HepG2 (cell line): ENCODE data around the gene FNDC8. TPM values are rescaled to one million over a fixed set of nuclear protein-coding genes. Genes with fewer than 3 reads are reported as not detected.
A peak's percentile ranks its signal among the peaks of the same experiment; 100 is the strongest.

Source experiments
- CHD4 ChIP-seq: fragments of 200-600 bp; sonication (generic); IDR thresholded peaks from 2 replicates; pipeline ENCODE4 v1.7.0; 2017; ENCODE audit warnings: mild to moderate bottlenecking, low read length, borderline replicate concordance
- ESRRA ChIP-seq: sonication (generic); formaldehyde crosslinking; IDR thresholded peaks from 2 replicates; pipeline ENCODE4 v1.5.1; 2020; ENCODE audit warnings: mild to moderate bottlenecking, low read depth, missing genetic modification reagents
- FOSL1 ChIP-seq: sonication (generic); formaldehyde crosslinking; IDR thresholded peaks from 2 replicates; pipeline ENCODE4 v1.9.0; 2021; ENCODE audit warnings: missing genetic modification reagents, borderline replicate concordance
- MBD4 ChIP-seq: IDR thresholded peaks from 2 replicates; pipeline ENCODE4 v1.6.1; 2012; ENCODE audit warnings: low read length, inconsistent platforms, borderline replicate concordance
- MED1 ChIP-seq: sonication (generic); formaldehyde crosslinking; IDR thresholded peaks from 2 replicates; pipeline ENCODE4 v1.4.0; 2020; ENCODE audit warnings: missing genetic modification reagents
- SYNCRIP ChIP-seq: fragments of 200-400 bp; formaldehyde crosslinking; IDR thresholded peaks from 2 replicates; pipeline ENCODE4 v1.6.1; 2018; ENCODE audit warnings: mild to moderate bottlenecking, low read depth, low read length; ENCODE audit not compliant: insufficient read depth
- YEATS2 ChIP-seq: sonication (generic); formaldehyde crosslinking; IDR thresholded peaks from 2 replicates; pipeline ENCODE4 v1.4.0; 2020; ENCODE audit warnings: missing genetic modification reagents, borderline replicate concordance
- ZEB1 ChIP-seq: IDR thresholded peaks from 2 replicates; pipeline ENCODE4 v1.6.1; 2012; ENCODE audit warnings: mild to moderate bottlenecking, low read depth, inconsistent platforms; ENCODE audit not compliant: insufficient replicate concordance
- ZNF225 ChIP-seq: sonication (generic); formaldehyde crosslinking; IDR thresholded peaks from 2 replicates; pipeline ENCODE4 v1.4.0; 2020; ENCODE audit warnings: mild to moderate bottlenecking, missing genetic modification reagents
- ZNF367 ChIP-seq: sonication (generic); formaldehyde crosslinking; IDR thresholded peaks from 2 replicates; pipeline ENCODE4 v1.4.0; 2020; ENCODE audit warnings: missing genetic modification reagents, borderline replicate concordance
- ZNF703 ChIP-seq: sonication (generic); formaldehyde crosslinking; IDR thresholded peaks from 2 replicates; pipeline ENCODE4 v1.5.1; 2020; ENCODE audit warnings: missing genetic modification reagents, mild to moderate bottlenecking, moderate library complexity, borderline replicate concordance
- ZNF790 ChIP-seq: sonication (generic); formaldehyde crosslinking; IDR thresholded peaks from 2 replicates; pipeline ENCODE4 v1.8.0; 2022; ENCODE audit warnings: missing genetic modification reagents, mild to moderate bottlenecking, borderline replicate concordance
- ZSCAN12 ChIP-seq: sonication (generic); formaldehyde crosslinking; IDR thresholded peaks from 2 replicates; pipeline ENCODE4 v1.9.0; 2021; ENCODE audit warnings: mild to moderate bottlenecking, missing genetic modification reagents
- polyA plus RNA-seq, 8 experiments: library from polyadenylated mRNA; depleted of rRNA in 3 of 8; stranded (reverse) in 7 of 8; unstranded in 1 of 8; fragments of >200 nt; fragmentation: Illumina TruSeq in 4 of 8; extraction: Trizol in 4 of 8; gene quantifications; 2 replicates each; pipeline versions ENCODE4 v1.2.1 to v1.2.3, GENCODE V29; 2011 to 2016; ENCODE audit warnings: low read depth in 4 of 8, missing spikeins in 1 of 8, mixed read lengths in 1 of 8; ENCODE audit not compliant: insufficient read depth in 1 of 8
- total RNA-seq, 5 experiments: library from RNA; depleted of rRNA; stranded (reverse); fragments of >200 nt; fragmentation: Illumina TruSeq; extraction: Trizol; gene quantifications; 2 replicates each; pipeline ENCODE4 v1.2.3, GENCODE V29; 2016; ENCODE audit warnings: low read depth in 1 of 5
- TF ChIP-seq, protein P1 (sequence below): sonication (generic); formaldehyde crosslinking; conservative IDR thresholded peaks from 2 replicates; pipeline ENCODE4 v1.8.1; 2023; ENCODE audit warnings: missing genetic modification reagents
- TF ChIP-seq, protein P2 (sequence below): IDR thresholded peaks from 2 replicates; pipeline ENCODE4 v1.4.0; 2020; ENCODE audit warnings: mild to moderate bottlenecking, missing genetic modification reagents
- TF ChIP-seq, protein P3 (sequence below): sonication (generic); formaldehyde crosslinking; IDR thresholded peaks from 2 replicates; pipeline ENCODE4 v1.4.0; 2020; ENCODE audit warnings: mild to moderate bottlenecking, missing genetic modification reagents
- TF ChIP-seq, protein P4 (sequence below): IDR thresholded peaks from 2 replicates; pipeline ENCODE4 v1.6.1; 2016; ENCODE audit warnings: missing biosample characterization, missing genetic modification reagents, low read depth

FNDC8 gene
- total and polyA plus RNA-seq, 2 of the 13 experiments (the other 11 are each of a cell fraction or from before 2014, with no cell fraction given): not detected

DNA sequence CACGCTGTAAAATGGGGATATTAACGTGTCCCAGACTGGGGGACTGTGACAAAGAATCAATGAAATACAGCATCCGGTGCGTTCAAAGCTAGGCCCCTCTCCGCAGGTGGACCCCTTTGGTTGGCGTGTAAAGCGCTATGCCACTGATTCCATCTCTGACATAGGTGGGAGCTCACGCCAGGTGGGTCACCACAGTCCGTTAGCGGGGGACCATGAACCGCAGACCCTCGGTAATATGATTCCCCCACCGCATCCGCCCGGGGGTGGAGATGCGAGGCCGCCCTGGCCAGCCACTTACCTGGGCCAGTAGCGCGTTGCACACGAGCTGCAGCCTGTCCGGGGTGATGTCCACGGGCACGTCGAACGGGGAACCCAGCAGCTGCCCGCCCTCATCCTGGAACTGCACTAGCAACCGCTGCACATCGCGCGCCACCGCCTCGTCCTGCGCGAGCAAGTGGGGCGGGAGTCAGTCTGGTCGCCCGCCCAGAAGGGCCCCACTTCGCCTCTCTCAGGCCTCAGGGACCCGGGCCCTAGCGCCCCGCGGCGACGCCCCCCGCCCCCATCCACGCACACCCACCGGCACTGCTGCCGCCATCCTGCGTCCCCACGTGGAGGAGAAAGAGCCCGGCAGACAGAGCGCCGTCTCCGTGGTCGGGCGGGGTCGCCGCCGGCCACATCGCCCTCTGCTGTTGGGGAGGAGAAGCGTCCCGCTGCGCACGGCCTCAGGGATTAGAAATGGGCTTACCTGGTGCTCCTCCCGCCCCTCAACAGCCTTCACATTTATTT is 20.5 kb downstream of the FNDC8 start, which contains the start of gene NLE1 (continued):
- TF ChIP-seq, protein P1, sequence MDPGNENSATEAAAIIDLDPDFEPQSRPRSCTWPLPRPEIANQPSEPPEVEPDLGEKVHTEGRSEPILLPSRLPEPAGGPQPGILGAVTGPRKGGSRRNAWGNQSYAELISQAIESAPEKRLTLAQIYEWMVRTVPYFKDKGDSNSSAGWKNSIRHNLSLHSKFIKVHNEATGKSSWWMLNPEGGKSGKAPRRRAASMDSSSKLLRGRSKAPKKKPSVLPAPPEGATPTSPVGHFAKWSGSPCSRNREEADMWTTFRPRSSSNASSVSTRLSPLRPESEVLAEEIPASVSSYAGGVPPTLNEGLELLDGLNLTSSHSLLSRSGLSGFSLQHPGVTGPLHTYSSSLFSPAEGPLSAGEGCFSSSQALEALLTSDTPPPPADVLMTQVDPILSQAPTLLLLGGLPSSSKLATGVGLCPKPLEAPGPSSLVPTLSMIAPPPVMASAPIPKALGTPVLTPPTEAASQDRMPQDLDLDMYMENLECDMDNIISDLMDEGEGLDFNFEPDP (CRISPR knock-in tag): no peak
- TF ChIP-seq ZEB1 (no peak), ZNF703 (CRISPR knock-in tag) (no peak; the same call in 1 of the 2 replicates), ZSCAN12 (CRISPR knock-in tag) (no peak), ZNF367 (CRISPR knock-in tag) (peak; percentile 57; the same call in 1 of the 2 replicates), MBD4 (no peak), ESRRA (peak; percentile 59; the same call in 1 of the 2 replicates), MED1 (CRISPR knock-in tag) (peak; percentile 70), CHD4 (no peak), SYNCRIP (no peak), YEATS2 (CRISPR knock-in tag) (peak; percentile 91), FOSL1 (no peak), ZNF225 (CRISPR knock-in tag) (peak; percentile 72; the same call in 1 of the 2 replicates), ZNF790 (no peak)
- TF ChIP-seq, protein P2, sequence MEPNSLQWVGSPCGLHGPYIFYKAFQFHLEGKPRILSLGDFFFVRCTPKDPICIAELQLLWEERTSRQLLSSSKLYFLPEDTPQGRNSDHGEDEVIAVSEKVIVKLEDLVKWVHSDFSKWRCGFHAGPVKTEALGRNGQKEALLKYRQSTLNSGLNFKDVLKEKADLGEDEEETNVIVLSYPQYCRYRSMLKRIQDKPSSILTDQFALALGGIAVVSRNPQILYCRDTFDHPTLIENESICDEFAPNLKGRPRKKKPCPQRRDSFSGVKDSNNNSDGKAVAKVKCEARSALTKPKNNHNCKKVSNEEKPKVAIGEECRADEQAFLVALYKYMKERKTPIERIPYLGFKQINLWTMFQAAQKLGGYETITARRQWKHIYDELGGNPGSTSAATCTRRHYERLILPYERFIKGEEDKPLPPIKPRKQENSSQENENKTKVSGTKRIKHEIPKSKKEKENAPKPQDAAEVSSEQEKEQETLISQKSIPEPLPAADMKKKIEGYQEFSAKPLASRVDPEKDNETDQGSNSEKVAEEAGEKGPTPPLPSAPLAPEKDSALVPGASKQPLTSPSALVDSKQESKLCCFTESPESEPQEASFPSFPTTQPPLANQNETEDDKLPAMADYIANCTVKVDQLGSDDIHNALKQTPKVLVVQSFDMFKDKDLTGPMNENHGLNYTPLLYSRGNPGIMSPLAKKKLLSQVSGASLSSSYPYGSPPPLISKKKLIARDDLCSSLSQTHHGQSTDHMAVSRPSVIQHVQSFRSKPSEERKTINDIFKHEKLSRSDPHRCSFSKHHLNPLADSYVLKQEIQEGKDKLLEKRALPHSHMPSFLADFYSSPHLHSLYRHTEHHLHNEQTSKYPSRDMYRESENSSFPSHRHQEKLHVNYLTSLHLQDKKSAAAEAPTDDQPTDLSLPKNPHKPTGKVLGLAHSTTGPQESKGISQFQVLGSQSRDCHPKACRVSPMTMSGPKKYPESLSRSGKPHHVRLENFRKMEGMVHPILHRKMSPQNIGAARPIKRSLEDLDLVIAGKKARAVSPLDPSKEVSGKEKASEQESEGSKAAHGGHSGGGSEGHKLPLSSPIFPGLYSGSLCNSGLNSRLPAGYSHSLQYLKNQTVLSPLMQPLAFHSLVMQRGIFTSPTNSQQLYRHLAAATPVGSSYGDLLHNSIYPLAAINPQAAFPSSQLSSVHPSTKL: peak; percentile 74
- TF ChIP-seq, protein P3, sequence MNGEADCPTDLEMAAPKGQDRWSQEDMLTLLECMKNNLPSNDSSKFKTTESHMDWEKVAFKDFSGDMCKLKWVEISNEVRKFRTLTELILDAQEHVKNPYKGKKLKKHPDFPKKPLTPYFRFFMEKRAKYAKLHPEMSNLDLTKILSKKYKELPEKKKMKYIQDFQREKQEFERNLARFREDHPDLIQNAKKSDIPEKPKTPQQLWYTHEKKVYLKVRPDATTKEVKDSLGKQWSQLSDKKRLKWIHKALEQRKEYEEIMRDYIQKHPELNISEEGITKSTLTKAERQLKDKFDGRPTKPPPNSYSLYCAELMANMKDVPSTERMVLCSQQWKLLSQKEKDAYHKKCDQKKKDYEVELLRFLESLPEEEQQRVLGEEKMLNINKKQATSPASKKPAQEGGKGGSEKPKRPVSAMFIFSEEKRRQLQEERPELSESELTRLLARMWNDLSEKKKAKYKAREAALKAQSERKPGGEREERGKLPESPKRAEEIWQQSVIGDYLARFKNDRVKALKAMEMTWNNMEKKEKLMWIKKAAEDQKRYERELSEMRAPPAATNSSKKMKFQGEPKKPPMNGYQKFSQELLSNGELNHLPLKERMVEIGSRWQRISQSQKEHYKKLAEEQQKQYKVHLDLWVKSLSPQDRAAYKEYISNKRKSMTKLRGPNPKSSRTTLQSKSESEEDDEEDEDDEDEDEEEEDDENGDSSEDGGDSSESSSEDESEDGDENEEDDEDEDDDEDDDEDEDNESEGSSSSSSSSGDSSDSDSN (CRISPR knock-in tag): peak; percentile 77
- TF ChIP-seq, protein P4, sequence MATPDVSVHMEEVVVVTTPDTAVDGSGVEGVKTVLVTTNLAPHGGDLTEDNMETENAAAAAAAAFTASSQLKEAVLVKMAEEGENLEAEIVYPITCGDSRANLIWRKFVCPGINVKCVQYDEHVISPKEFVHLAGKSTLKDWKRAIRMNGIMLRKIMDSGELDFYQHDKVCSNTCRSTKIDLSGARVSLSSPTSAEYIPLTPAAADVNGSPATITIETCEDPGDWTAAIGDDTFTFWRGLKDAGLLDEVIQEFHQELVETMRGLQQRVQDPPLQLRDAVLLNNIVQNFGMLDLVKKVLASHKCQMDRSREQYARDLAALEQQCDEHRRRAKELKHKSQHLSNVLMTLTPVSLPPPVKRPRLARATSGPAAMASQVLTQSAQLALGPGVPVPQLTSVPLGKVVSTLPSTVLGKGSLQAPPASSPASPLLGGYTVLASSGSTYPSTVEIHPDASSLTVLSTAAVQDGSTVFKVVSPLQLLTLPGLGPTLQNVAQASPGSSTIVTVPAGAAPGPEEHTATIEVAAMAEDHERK: peak; percentile 62
